GM10248 (cell line): Measurements from ENCODE around the gene C19orf33.
"Not testable (repeated sequence)": the region's sequence is repeated elsewhere in the genome, so short reads cannot be mapped to it uniquely, and the experiment has no call there.

ENCODE experiments used
- CTCF ChIA-PET: fragments of 300-600 bp; sonication (Branson Sonifier 250); formaldehyde crosslinking; extraction: SDS; loops from one replicate; lab custom pipeline; 2021; ENCODE audit warnings: antibody characterized with exemption; lab: Yijun Ruan, JAX
- POLR2A ChIA-PET: fragments of 350-650 bp; sonication (Branson Sonifier 250); formaldehyde crosslinking; extraction: SDS; loops from one replicate; lab custom pipeline; 2020; ENCODE audit warnings: antibody characterized with exemption; lab: Yijun Ruan, JAX
- DNase-seq: peaks from one replicate; pipeline ENCODE4 v3.0.0; 2012; ENCODE audit errors: extremely low spot score
- TF ChIP-seq, protein P1 (sequence below): IDR thresholded peaks from 2 replicates; pipeline ENCODE4 v1.5.1; 2012; ENCODE audit warnings: mild to moderate bottlenecking, low read depth; ENCODE audit errors: extremely low read depth, missing control alignments, control extremely low read depth

C19orf33 gene

DNA sequence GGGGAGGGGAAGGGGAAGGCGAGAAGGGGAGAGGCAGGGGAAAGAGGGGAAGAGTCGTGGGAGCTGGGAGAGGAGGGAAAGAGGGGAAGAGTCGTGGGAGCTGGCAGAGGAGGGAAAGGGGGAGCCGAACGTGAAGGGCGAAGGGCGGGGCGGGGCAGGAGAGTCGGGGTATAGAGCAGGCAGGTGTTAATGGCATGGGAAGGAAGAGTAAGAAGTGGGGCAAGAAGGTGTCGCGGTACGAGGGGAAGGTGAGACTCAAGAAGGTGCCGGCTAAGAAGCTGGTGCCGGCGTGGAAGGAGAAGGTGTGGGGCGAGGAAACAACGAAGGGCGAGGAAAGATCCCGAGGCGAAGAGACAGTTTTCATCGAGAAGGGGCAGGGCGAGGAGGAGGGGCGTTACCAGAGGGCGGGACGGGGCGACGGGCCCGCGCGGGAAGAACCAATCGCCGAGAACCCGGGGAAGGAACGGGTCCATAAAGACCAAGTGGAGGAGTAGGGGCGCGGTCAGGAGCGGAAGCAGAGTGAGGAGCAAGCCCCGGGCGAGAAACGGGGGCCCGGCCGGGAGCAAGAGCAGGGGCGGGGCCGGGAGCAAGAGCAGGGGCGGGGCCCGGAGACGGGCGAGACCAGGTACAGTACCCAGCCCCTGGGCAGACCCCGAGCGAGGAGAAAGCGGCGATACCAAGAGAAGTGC lies 32.0 kb downstream of the C19orf33 start:
- peak; percentile 94 for DNase-seq
- ChIA-PET POLR2A (interaction anchor here (0.5 to 0.9 kb wide), 5 partner anchors 38 to 501 kb away, joined by 3 to 7 read pairs (median 5); partner anchors contain the start of gene PSMD8), CTCF (interaction anchor here (0.5 to 2.8 kb wide), 23 partner anchors 9 to 434 kb away, joined by 3 to 28 read pairs (median 4); partner anchors contain the start of genes GGN and PSMD8)
- TF ChIP-seq, protein P1, sequence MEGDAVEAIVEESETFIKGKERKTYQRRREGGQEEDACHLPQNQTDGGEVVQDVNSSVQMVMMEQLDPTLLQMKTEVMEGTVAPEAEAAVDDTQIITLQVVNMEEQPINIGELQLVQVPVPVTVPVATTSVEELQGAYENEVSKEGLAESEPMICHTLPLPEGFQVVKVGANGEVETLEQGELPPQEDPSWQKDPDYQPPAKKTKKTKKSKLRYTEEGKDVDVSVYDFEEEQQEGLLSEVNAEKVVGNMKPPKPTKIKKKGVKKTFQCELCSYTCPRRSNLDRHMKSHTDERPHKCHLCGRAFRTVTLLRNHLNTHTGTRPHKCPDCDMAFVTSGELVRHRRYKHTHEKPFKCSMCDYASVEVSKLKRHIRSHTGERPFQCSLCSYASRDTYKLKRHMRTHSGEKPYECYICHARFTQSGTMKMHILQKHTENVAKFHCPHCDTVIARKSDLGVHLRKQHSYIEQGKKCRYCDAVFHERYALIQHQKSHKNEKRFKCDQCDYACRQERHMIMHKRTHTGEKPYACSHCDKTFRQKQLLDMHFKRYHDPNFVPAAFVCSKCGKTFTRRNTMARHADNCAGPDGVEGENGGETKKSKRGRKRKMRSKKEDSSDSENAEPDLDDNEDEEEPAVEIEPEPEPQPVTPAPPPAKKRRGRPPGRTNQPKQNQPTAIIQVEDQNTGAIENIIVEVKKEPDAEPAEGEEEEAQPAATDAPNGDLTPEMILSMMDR: no peak

DNA sequence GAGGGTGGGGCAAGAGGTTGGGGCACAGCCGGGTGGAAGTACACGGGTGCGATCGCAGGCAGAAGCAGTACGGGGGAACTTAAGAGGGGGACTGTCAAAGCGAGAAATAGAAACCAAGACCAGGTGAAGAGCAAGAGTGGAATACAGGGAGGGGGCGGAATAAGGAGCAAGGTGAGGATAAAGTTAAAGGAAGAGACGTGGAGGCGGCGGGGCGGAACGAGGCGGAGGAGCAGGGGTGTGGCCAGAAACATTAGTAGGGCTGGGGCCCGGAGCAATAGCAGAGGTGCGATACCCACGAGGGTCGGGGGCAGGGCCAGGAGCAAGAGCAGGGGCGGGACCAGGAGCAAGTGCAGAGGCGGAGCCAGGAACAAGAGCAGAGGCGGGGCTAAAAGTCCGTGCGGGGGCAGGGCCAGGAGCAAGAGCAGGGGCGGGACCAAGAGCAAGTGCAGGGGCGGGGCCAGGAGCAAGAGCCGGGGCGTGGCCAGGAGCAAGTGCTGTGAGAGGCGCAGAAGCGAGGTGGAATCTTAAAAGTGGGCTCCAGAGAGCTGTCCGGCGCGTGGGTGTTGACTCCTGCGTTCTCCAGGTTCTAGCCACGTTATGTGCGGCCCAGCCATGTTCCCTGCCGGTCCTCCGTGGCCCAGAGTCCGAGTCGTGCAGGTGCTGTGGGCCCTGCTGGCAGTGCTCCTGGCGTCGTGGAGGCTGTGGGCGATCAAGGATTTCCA lies 32.7 kb downstream of the C19orf33 start:
- ChIA-PET POLR2A (interaction anchor here (0.5 to 0.8 kb wide), 3 partner anchors 36 to 500 kb away, joined by 4 to 7 read pairs (median 5); no protein-coding TSS in a partner anchor), CTCF (interaction anchor here (0.9 to 2.8 kb wide), 10 partner anchors 18 to 434 kb away, joined by 3 to 28 read pairs (median 4); partner anchors contain the start of genes GGN and PSMD8)
- TF ChIP-seq, protein P1: no peak
- peak; percentile 95 for DNase-seq

DNA sequence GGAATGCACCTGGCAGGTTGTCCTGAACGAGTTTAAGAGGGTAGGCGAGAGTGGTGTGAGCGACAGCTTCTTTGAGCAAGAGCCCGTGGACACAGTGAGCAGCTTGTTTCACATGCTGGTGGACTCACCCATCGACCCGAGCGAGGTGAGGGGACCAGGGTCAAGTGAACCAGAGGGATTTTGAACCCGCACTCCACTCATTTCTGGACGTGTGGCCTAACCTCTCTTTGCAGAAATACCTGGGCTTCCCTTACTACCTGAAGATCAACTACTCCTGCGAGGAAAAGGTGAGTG lies 33.3 kb downstream of the C19orf33 start:
- ChIA-PET POLR2A (interaction anchor here (0.5 to 0.6 kb wide), 2 partner anchors 36 to 432 kb away, joined by 4 to 7 read pairs; no protein-coding TSS in a partner anchor), CTCF (interaction anchor here (1.9 kb wide), 1 partner anchor 435 kb away, joined by 17 read pairs; no protein-coding TSS in a partner anchor)
- TF ChIP-seq, protein P1: no peak
- DNase-seq: no peak

DNA sequence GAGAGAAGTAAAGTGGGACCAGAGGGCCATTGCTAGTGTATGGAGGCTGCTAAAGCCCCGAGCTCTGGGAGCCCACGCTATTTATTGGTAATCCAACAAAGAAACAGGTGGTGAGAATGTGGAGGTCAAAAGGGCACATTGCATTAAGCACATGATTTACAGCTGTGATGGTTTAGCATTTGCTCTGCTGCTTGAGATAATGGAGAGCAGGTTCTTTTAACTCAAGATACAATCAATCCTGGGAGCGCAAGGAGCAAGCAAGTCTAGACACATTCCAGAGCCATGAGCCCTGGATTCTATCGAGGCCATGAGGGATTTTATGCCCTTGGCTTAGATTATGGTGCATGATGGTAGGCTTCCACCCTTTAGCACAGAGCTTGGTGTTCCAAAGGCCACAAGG lies 35.0 kb downstream of the C19orf33 start:
- CTCF ChIA-PET: interaction anchor here (1.5 to 1.8 kb wide), 3 partner anchors 14 to 64 kb away, joined by 3 to 9 read pairs (median 4); partner anchors contain the start of genes FAM98C and PSMD8
- DNase-seq, POLR2A ChIA-PET: not testable (repeated sequence)

DNA sequence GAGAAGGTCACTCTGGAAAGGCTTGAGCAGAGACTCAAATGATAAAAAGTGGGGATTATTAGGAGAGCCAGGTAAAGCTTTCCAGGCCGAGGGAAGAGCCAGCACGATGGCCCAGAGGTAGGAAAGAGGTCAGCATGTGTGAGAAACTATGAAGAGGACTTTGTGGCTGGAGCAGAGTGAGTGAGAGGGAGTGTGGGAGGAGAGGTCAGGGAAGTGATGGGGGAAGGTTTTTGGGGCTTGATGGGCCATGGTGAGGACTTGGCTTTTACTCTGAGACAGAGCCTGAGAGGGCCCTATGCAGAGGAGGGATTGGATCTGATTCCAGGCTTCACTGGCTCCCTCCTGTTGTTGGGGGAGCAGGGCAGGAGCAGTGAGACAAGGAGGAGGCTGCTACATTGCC lies 36.9 kb downstream of the C19orf33 start:
- ChIA-PET POLR2A (no interaction called here), CTCF (no interaction called here)
- no peak for DNase-seq
- TF ChIP-seq, protein P1: no peak

DNA sequence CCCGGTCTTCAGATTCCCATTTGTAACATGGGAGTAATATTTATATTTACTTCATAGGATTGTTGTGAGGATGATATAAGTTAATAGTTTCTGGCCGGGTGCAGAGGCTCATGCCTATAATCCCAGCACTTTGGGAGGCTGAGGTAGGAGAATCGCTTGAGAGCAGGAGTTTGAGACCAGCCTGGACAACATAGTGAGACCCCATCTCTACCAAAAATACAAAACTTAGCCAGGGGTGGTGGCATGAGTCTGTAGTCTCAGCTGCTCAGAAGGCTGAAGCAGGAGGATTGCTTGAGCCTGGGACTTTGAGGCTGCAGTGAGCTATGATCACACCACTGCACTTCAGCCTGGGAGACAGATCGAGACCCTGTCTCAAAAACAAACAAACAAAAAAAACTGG lies 42.8 kb downstream of the C19orf33 start:
- ChIA-PET POLR2A (no interaction called here), CTCF (interaction anchor here (0.9 to 2.1 kb wide), 4 partner anchors 11 to 113 kb away, joined by 3 to 6 read pairs (median 4); partner anchors contain the start of gene CATSPERG)
- TF ChIP-seq, protein P1: no peak
- DNase-seq: no peak
